8988T (cell line): Measurements from ENCODE around the gene SMYD3.
"Not testable (repeated sequence)": the region's sequence is repeated elsewhere in the genome, so short reads cannot be mapped to it uniquely, and the experiment has no call there.

Experiments used
- DNase-seq: peaks from one replicate; pipeline ENCODE4 v3.0.0; 2011

SMYD3 gene

GRCh38 chr1:245856944-245857531 is 650.0 kb downstream of the SMYD3 start:
- no peak for DNase-seq

GRCh38 chr1:245855846-245856730 is 651.0 kb downstream of the SMYD3 start:
- no peak for DNase-seq

- no peak for DNase-seq
These were observed 653.8 kb downstream of the SMYD3 start for GRCh38 chr1:245853291-245853690.

- no peak for DNase-seq
These were observed 664.0 kb downstream of the SMYD3 start for GRCh38 chr1:245843101-245843500.

- no peak for DNase-seq
These were observed 665.0 kb downstream of the SMYD3 start for GRCh38 chr1:245842106-245842505.

GRCh38 chr1:245840971-245841370 is 666.1 kb downstream of the SMYD3 start:
- DNase-seq: no peak

GRCh38 chr1:245837718-245838117 is 669.4 kb downstream of the SMYD3 start:
- no peak for DNase-seq

GRCh38 chr1:245835386-245835785 is 671.7 kb downstream of the SMYD3 start:
- no peak for DNase-seq

- no peak for DNase-seq
These were observed 673.1 kb downstream of the SMYD3 start for GRCh38 chr1:245834002-245834401.

- no peak for DNase-seq
These were observed 674.1 kb downstream of the SMYD3 start for GRCh38 chr1:245832771-245833527.

- no peak for DNase-seq
These were observed 675.6 kb downstream of the SMYD3 start for GRCh38 chr1:245831518-245831917.

- DNase-seq: no peak
These were observed 677.3 kb downstream of the SMYD3 start for GRCh38 chr1:245829826-245830225.

- DNase-seq: no peak
These were observed 677.9 kb downstream of the SMYD3 start for GRCh38 chr1:245829194-245829593.

GRCh38 chr1:245827301-245827700 is 679.8 kb downstream of the SMYD3 start:
- DNase-seq: no peak

GRCh38 chr1:245825128-245825901 is 681.8 kb downstream of the SMYD3 start:
- DNase-seq: no peak

GRCh38 chr1:245823408-245824147 is 683.5 kb downstream of the SMYD3 start:
- DNase-seq: no peak

GRCh38 chr1:245822996-245823395 is 684.1 kb downstream of the SMYD3 start:
- peak; percentile 48 for DNase-seq

- DNase-seq: not testable (repeated sequence)
These were observed 688.7 kb downstream of the SMYD3 start for GRCh38 chr1:245818363-245818762.

- DNase-seq: not testable (repeated sequence)
These were observed 690.6 kb downstream of the SMYD3 start for GRCh38 chr1:245816496-245816895.

- no peak for DNase-seq
These were observed 692.4 kb downstream of the SMYD3 start for GRCh38 chr1:245814651-245815050.

GRCh38 chr1:245812278-245812677 is 694.8 kb downstream of the SMYD3 start:
- DNase-seq: no peak

- no peak for DNase-seq
These were observed 696.2 kb downstream of the SMYD3 start for GRCh38 chr1:245810789-245811337.
